NCI-H2107 treated with DMSO at 0.1 percent for 48 hours (cell line): ENCODE measurements around the gene NEFH.
A peak's percentile ranks its signal among the peaks of the same experiment; 100 is the strongest.
"Not testable (repeated sequence)": the region's sequence is repeated elsewhere in the genome, so short reads cannot be mapped to it uniquely, and the experiment has no call there.

Source experiments
- DNase-seq: peaks from one replicate; lab custom pipeline; 2025; ENCODE audit not compliant: unreplicated experiment; lab: John Stamatoyannopoulos, UW

NEFH gene

GRCh38 chr22:29463629-29464028, 16.4 kb upstream of the NEFH start:
- no peak for DNase-seq

- no peak for DNase-seq
These were observed 15.4 kb upstream of the NEFH start for GRCh38 chr22:29464581-29464980.

DNA sequence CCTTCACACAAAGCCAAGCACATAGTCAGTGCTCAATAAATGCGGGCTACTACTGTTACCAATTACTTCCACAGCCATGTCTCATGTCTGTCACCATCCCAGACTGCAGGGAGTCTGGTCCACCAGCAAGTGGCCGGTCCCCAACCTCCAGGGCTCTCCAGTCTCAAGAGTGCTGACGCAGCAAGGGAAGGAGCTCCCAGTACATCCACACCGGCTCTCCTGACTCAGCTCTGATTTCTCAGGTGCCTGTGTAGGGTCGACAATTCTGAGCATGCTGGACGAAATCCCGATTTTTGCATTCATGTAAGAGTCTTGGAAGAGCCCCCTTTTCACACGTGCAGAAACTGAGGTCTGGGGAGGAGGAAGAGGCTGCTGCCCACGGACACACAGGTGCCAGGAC, 10.3 kb upstream of the NEFH start:
- DNase-seq, result no peak

GRCh38 chr22:29470159-29470855, 9.7 kb upstream of the NEFH start:
- DNase-seq, result no peak

DNA sequence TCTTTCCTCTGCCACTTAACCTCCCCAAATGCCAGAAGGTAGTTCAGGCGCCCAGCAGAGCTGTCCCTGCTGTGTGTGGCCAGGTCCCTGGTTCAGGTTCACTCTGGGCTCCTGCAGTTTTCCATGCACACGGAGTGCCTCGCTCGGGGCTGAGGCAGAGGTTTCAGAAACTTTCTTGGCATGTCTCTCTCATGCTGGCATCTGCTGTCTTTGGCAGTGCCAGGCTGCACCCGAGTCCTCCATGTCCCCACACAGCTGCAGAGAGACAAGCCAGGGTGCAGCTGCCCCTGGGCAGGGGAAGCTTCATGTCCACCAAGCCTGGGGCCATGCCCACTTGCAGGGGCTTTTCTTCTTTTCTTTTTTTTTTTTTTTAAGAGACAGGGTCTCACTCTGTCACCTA, 7.0 kb upstream of the NEFH start:
- no peak for DNase-seq

DNA sequence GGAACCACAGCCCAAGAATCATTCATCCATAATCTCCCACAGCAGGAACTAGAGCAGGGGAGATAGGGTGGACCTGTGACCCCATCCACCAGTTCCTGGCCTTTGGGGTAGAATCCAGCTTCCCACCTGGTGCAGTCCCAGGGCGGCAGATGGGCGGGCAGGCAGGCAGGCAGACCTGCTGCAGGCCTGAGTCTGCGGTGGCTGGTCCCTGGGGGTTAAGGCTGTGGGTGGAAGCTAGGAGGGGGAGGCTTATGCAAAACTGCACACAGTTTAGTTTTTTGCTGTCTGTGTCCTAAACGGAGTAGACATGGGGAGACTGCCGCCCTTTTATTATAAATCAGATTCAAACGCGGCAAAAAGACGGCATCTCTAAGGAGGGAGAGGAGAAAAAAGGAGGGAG, 4.5 kb upstream of the NEFH start:
- peak; percentile 64 for DNase-seq

GRCh38 chr22:29476116-29476515, 3.9 kb upstream of the NEFH start:
- DNase-seq, result no peak

DNA sequence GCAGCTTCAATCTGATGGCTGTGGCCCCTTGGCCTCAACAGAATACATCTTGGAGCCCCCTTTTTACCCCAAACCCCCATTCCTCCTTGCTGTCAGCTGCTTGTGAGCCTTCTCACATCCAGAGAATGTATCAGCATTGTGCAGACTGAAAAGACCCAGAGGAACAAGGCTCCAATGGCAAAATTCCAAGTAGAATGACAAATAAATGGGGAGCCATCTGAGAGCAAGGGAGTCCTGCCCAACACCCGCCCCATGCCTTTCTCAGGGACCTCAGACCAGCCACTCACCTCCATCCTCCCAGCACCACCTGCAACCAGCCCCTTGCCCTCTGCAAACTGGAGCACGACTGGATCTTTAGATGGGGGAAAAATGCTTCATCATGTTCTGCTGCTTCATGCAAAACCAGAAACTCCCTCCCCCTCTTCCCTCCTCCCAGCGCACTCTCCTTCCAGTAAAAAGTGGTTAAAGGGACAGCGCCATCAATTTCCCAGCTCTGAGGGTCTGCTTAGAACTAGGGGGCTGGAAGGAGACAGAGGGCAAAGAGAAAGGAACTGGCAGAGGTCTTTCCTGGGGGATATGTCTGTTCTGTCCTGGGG, 2.2 kb upstream of the NEFH start:
- DNase-seq, result peak; percentile 31

GRCh38 chr22:29478326-29479276, 1.4 kb upstream of the NEFH start:
- no peak for DNase-seq

GRCh38 chr22:29480262-29480511, 169 bp downstream of the NEFH start:
- no peak for DNase-seq

DNA sequence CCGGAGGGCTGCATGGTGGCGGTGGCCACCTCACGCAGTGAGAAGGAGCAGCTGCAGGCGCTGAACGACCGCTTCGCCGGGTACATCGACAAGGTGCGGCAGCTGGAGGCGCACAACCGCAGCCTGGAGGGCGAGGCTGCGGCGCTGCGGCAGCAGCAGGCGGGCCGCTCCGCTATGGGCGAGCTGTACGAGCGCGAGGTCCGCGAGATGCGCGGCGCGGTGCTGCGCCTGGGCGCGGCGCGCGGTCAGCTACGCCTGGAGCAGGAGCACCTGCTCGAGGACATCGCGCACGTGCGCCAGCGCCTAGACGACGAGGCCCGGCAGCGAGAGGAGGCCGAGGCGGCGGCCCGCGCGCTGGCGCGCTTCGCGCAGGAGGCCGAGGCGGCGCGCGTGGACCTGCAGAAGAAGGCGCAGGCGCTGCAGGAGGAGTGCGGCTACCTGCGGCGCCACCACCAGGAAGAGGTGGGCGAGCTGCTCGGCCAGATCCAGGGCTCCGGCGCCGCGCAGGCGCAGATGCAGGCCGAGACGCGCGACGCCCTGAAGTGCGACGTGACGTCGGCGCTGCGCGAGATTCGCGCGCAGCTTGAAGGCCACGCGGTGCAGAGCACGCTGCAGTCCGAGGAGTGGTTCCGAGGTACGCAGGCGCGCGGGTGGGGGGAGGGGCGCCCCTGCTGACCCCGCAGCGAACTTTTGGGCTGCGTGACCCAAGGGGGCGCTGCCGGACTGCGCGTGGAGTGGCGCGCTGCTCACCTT, 670 bp downstream of the NEFH start:
- no peak for DNase-seq

- no peak for DNase-seq
These were observed 1.4 kb downstream of the NEFH start for GRCh38 chr22:29481265-29482000.

DNA sequence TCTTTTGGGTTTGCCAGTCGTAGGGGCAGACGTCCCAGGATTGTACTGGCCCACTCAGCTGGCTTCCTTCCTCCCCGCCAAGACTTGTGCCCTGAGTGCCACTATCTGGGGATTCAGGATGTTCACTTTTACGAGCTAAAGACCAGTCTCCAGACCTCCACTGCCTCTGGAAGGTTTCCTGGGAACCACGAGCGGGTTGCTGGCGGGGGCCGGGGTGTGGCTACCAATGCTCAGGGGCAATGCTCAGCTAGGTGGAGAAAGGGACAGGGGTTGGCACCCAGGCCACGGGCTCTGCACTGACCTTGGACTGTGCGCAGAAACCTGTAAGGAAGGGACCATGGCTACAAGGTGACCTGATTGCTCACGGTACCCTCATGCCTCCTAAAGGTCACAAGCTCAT, 2.2 kb downstream of the NEFH start:
- no peak for DNase-seq

- DNase-seq, result no peak
These were observed 2.7 kb downstream of the NEFH start for GRCh38 chr22:29482726-29483125.

- DNase-seq, result no peak
These were observed 3.2 kb downstream of the NEFH start for GRCh38 chr22:29483254-29483653.

- no peak for DNase-seq
These were observed 4.6 kb downstream of the NEFH start for GRCh38 chr22:29484642-29485041.

DNA sequence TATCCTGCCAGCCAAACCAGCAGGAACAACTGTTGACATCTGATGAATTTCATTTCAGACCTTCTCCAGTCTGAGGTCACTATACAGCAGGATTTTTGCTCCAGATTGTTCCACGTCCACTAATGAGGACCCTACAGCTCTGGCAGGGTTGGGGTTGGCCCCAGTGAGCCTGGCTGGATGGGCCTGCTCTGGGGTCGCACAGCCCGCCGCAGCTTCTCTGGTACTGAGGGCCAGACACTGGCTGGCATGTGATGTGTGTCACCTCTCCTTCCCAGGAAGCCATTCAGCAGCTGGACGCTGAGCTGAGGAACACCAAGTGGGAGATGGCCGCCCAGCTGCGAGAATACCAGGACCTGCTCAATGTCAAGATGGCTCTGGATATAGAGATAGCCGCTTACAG, 5.4 kb downstream of the NEFH start:
- no peak for DNase-seq

DNA sequence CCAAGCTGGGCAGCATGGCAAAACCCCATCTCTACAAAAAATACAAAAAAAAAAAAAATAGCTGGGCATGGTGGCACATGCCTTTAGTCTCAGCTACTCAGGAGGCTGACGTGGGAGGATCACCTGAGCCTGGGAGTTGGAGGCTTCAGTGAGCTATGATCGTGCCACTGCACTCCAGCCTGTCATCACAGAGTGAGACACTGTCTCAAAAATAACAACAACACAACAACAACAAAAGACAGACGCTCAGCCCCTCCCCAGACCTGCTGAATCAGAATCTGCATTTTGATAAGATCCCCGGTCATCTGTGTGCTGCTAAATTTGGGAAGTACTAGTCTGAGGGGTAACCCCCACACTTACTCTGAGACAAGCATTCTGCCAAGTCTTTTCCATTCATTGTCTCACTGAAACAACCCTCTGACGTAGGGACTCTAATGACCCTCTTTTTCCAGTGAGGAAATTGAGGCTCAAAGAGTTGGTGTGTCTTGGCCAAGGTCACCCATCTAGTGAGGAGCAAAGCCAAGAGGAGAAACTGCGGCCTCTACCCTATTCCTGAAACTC, 7.5 kb downstream of the NEFH start:
- no peak for DNase-seq

GRCh38 chr22:29489127-29489780, 9.2 kb downstream of the NEFH start:
- DNase-seq, result not testable (repeated sequence)

GRCh38 chr22:29491012-29491411, 11.0 kb downstream of the NEFH start:
- DNase-seq, result no peak
